SK-N-SH (cell line): ENCODE results near the gene PPP1R12C. TPM values are rescaled to one million over a fixed set of nuclear protein-coding genes. Genes with fewer than 3 reads are reported as not detected.

Source experiments
- CTCF ChIA-PET: fragments of 300-600, 350-600 bp; formaldehyde crosslinking; extraction: SDS; loops from one replicate; lab custom pipeline; 2021; lab: Yijun Ruan, JAX
- POLR2A ChIA-PET: fragments of 350-600 bp; sonication (Branson Sonifier 250); formaldehyde crosslinking; extraction: SDS; loops from one replicate; lab custom pipeline; 2020; ENCODE audit warnings: antibody characterized with exemption, inconsistent platforms; lab: Yijun Ruan, JAX
- DNase-seq: peaks from one replicate; pipeline ENCODE4 v3.0.0; 2012
- H2AFZ ChIP-seq: fragments of 200-600 bp; sonication (generic); 2 replicates; pipeline ENCODE4 v1.8.1; 2016; ENCODE audit warnings: antibody characterized with exemption, mild to moderate bottlenecking, low read depth
- H3F3A ChIP-seq: fragments of 200-600 bp; sonication (generic); replicated peaks from 2 replicates; pipeline ENCODE3; 2016; ENCODE audit warnings: antibody characterized with exemption, mild to moderate bottlenecking; ENCODE audit not compliant: insufficient read depth
- H3K27ac ChIP-seq, 2 experiments: fragments of 200-500 bp in 1 of 2; fragments of 200-600 bp in 1 of 2; sonication (Bioruptor generic) in 1 of 2; sonication (generic), shearing (Covaris generic) in 1 of 2; 2 replicates each; pipeline versions ENCODE4 v1.5.1 to v1.6.1; 2014 to 2016; ENCODE audit warnings: low read depth in 2 of 2, inconsistent platforms in 1 of 2, low read length in 1 of 2, mild to moderate bottlenecking in 1 of 2, mixed read lengths in 1 of 2
- H3K27me3 ChIP-seq: fragments of 200-600 bp; sonication (generic), shearing (Covaris generic); 2 replicates; pipeline ENCODE4 v1.6.1; 2016; ENCODE audit warnings: mixed run types; ENCODE audit not compliant: insufficient read depth
- H3K36me3 ChIP-seq, 2 experiments: fragments of 200-500 bp in 1 of 2; fragments of 200-600 bp in 1 of 2; sonication (Bioruptor generic) in 1 of 2; sonication (generic) in 1 of 2; replicated peaks in 1 of 2; 2 replicates each; pipeline versions ENCODE3 to v1.5.1; 2014 to 2016; ENCODE audit warnings: low read length in 1 of 2, mild to moderate bottlenecking in 1 of 2; ENCODE audit not compliant: insufficient read depth in 2 of 2, control insufficient read depth in 1 of 2
- H3K4me1 ChIP-seq, 2 experiments: fragments of 200-500 bp in 1 of 2; fragments of 200-600 bp in 1 of 2; sonication (Bioruptor generic) in 1 of 2; sonication (generic), shearing (Covaris generic) in 1 of 2; 2 replicates each; pipeline versions ENCODE4 v1.5.1 to v1.6.1; 2014 to 2016; ENCODE audit warnings: low read depth in 1 of 2, low read length in 1 of 2, mixed run types in 1 of 2; ENCODE audit not compliant: insufficient read depth in 2 of 2, control insufficient read depth in 1 of 2
- H3K4me2 ChIP-seq: fragments of 200-600 bp; sonication (generic), shearing (Covaris generic); 2 replicates; pipeline ENCODE4 v1.6.1; 2017; ENCODE audit warnings: mixed run types
- H3K4me3 ChIP-seq, 2 experiments: fragments of 200-500 bp in 1 of 2; fragments of 200-600 bp in 1 of 2; sonication (Bioruptor generic) in 1 of 2; sonication (generic), shearing (Covaris generic) in 1 of 2; 2 replicates each; pipeline versions ENCODE4 v1.5.1 to v1.8.1; 2014 to 2016; ENCODE audit warnings: low read depth in 2 of 2, inconsistent platforms in 1 of 2, low read length in 1 of 2, mild to moderate bottlenecking in 1 of 2, mixed read lengths in 1 of 2, moderate library complexity in 1 of 2
- H3K79me2 ChIP-seq: fragments of 200-600 bp; sonication (generic); 2 replicates; pipeline ENCODE4 v1.8.1; 2017; ENCODE audit warnings: mild to moderate bottlenecking; ENCODE audit not compliant: insufficient read depth
- H3K9ac ChIP-seq: fragments of 200-600 bp; sonication (generic); 2 replicates; pipeline ENCODE4 v1.6.1; 2017; ENCODE audit warnings: mixed run types
- H3K9me2 ChIP-seq: fragments of 200-600 bp; sonication (generic); 2 replicates; pipeline ENCODE4 v1.6.1; 2017; ENCODE audit warnings: mixed run types
- H3K9me3 ChIP-seq: fragments of 200-600 bp; sonication (generic); 2 replicates; pipeline ENCODE4 v1.6.1; 2017; ENCODE audit warnings: mixed run types, mild to moderate bottlenecking, moderate library complexity
- H4K20me1 ChIP-seq: fragments of 200-600 bp; sonication (generic); 2 replicates; pipeline ENCODE4 v1.6.1; 2017; ENCODE audit warnings: mild to moderate bottlenecking, mixed run types; ENCODE audit not compliant: insufficient read depth
- CHD2 ChIP-seq: fragments of 150-350 bp; IDR thresholded peaks from 2 replicates; pipeline ENCODE4 v1.6.1; 2018; ENCODE audit warnings: low read length; ENCODE audit not compliant: partially characterized antibody
- ELF1 ChIP-seq: IDR thresholded peaks from 2 replicates; pipeline ENCODE4 v1.4.0; 2012
- EZH2phosphoT487 ChIP-seq: fragments of 200-600 bp; sonication (generic); IDR thresholded peaks from 2 replicates; pipeline ENCODE4 v1.6.1; 2017; ENCODE audit warnings: low read depth, mixed run types, mild to moderate bottlenecking, antibody characterized with exemption, moderate library complexity, borderline replicate concordance
- FOSL2 ChIP-seq: IDR thresholded peaks from 2 replicates; pipeline ENCODE4 v1.4.0; 2012; ENCODE audit warnings: low read depth, mild to moderate bottlenecking, moderate library complexity, borderline replicate concordance
- FOXM1 ChIP-seq: IDR thresholded peaks from 2 replicates; pipeline ENCODE4 v1.4.0; 2012; ENCODE audit warnings: low read depth, mild to moderate bottlenecking
- GATA2 ChIP-seq: sonication (generic); formaldehyde crosslinking; IDR thresholded peaks from 2 replicates; pipeline ENCODE4 v1.5.0; 2020; ENCODE audit warnings: mild to moderate bottlenecking, missing genetic modification reagents
- IRF3 ChIP-seq: fragments of 150-350 bp; IDR thresholded peaks from 2 replicates; pipeline ENCODE4 v1.6.1; 2016; ENCODE audit warnings: mild to moderate bottlenecking, low read depth, low read length
- JUND ChIP-seq: IDR thresholded peaks from 2 replicates; pipeline ENCODE4 v1.4.0; 2012
- MAX ChIP-seq: IDR thresholded peaks from 2 replicates; pipeline ENCODE4 v1.4.0; 2012; ENCODE audit warnings: low read depth
- MEF2A ChIP-seq: IDR thresholded peaks from 2 replicates; pipeline ENCODE4 v1.4.0; 2012; ENCODE audit warnings: low read depth, borderline replicate concordance
- MXI1 ChIP-seq: IDR thresholded peaks from 2 replicates; pipeline ENCODE4 v1.6.1; 2012; ENCODE audit warnings: mild to moderate bottlenecking, low read depth, low read length, improper control_type of control experiment
- RAD21 ChIP-seq: IDR thresholded peaks from 2 replicates; pipeline ENCODE4 v1.6.1; 2012; ENCODE audit warnings: mild to moderate bottlenecking, low read length
- RCOR1 ChIP-seq: fragments of 150-350 bp; IDR thresholded peaks from 2 replicates; pipeline ENCODE4 v1.6.1; 2017; ENCODE audit warnings: antibody characterized with exemption, low read length
- REST ChIP-seq: IDR thresholded peaks from 2 replicates; pipeline ENCODE4 v1.6.1; 2012; ENCODE audit warnings: mild to moderate bottlenecking, low read depth, low read length, moderate library complexity
- RFX5 ChIP-seq: IDR thresholded peaks from 2 replicates; pipeline ENCODE4 v1.6.1; 2012; ENCODE audit warnings: mild to moderate bottlenecking, improper control_type of control experiment, low read length
- RXRA ChIP-seq: IDR thresholded peaks from 2 replicates; pipeline ENCODE4 v1.4.0; 2012; ENCODE audit warnings: low read depth, mild to moderate bottlenecking, borderline replicate concordance
- SIN3A ChIP-seq: IDR thresholded peaks from 2 replicates; pipeline ENCODE4 v1.6.1; 2012; ENCODE audit warnings: low read depth, mild to moderate bottlenecking, low read length, moderate library complexity, borderline replicate concordance
- TCF12 ChIP-seq: IDR thresholded peaks from 2 replicates; pipeline ENCODE4 v1.4.0; 2012
- TEAD4 ChIP-seq: IDR thresholded peaks from 2 replicates; pipeline ENCODE4 v1.4.0; 2012; ENCODE audit warnings: mild to moderate bottlenecking, borderline replicate concordance; ENCODE audit not compliant: insufficient read depth
- USF1 ChIP-seq: IDR thresholded peaks from 2 replicates; pipeline ENCODE4 v1.4.0; 2012; ENCODE audit warnings: low read depth, borderline replicate concordance
- ZBTB33 ChIP-seq: IDR thresholded peaks from 2 replicates; pipeline ENCODE4 v1.4.0; 2012; ENCODE audit warnings: low read depth, borderline replicate concordance
- WGBS: methylation state at CpG from one replicate; pipeline ENCODE4 v1.1.6; 2017; ENCODE audit warnings: low lambda C conversion rate; 5-methylcytosine and 5-hydroxymethylcytosine counted together
- polyA plus RNA-seq, 3 experiments: library from polyadenylated mRNA; depleted of rRNA; stranded (reverse); fragments of >200 nt; gene quantifications; 2 replicates each; pipeline ENCODE4 v1.2.3, GENCODE V29; 2012

The PPP1R12C gene
- polyA plus RNA-seq, 1 of the 3 experiments (the other 2 are of a cell fraction) = 83.9 TPM

GRCh38 chr19:55048446-55048845 lies 69.0 kb downstream of the PPP1R12C start:
- ChIA-PET CTCF (no interaction called here), POLR2A (no interaction called here)
- no peaks in the 10 kb centered on the region for H3F3A ChIP-seq
- TF ChIP-seq TCF12 (no peak), USF1 (no peak), ELF1 (no peak), FOSL2 (no peak), MAX (no peak), RFX5 (no peak), CHD2 (no peak), RCOR1 (no peak), ZBTB33 (no peak), MXI1 (no peak), TEAD4 (no peak), RXRA (no peak), RAD21 (no peak), IRF3 (no peak), JUND (no peak)
- H4K20me1 ChIP-seq = no peaks in the 10 kb centered on the region
- H3K4me2 ChIP-seq = no peak overlapping the region
- H3K27me3 ChIP-seq = no peaks in the 10 kb centered on the region
- DNase-seq = no peak
- no peaks in the 10 kb centered on the region for H3K9me3 ChIP-seq
- H3K4me1 ChIP-seq = no peaks in the 10 kb centered on the region
- H3K9ac ChIP-seq = no peak overlapping the region
- H3K4me3 ChIP-seq = no peak overlapping the region
- H3K27ac ChIP-seq = no peak overlapping the region
- no peaks in the 10 kb centered on the region for H3K9me2 ChIP-seq
- peaks cover 0 to 45% of the 10 kb centered on the region in 2 experiments for H3K36me3 ChIP-seq
- WGBS = 94% methylated on average over 12 of the region's 15 CpGs
- H3K79me2 ChIP-seq = no peaks in the 10 kb centered on the region
- no peak overlapping the region for H2AFZ ChIP-seq

- Histone ChIP-seq H3K9me2 (no peaks in the 10 kb centered on the region), H2AFZ (no peak overlapping the region), H3K9me3 (no peaks in the 10 kb centered on the region), H3K4me3 (no peak overlapping the region), H3F3A (no peaks in the 10 kb centered on the region), H3K27ac (no peak overlapping the region), H3K4me2 (no peak overlapping the region), H3K4me1 (no peaks in the 10 kb centered on the region), H4K20me1 (no peaks in the 10 kb centered on the region), H3K36me3 (peaks cover 0 to 43% of the 10 kb centered on the region in 2 experiments), H3K27me3 (no peaks in the 10 kb centered on the region), H3K9ac (no peak overlapping the region), H3K79me2 (no peaks in the 10 kb centered on the region)
- CTCF ChIA-PET = no interaction called here
- POLR2A ChIA-PET = no interaction called here
- 87% methylated on average over 12 of the region's 12 CpGs for WGBS
- DNase-seq = no peak
- TF ChIP-seq GATA2 (CRISPR knock-in tag) = no peak
- TF ChIP-seq FOXM1 = no peak
- TF ChIP-seq MEF2A = no peak
- no peak for TF ChIP-seq SIN3A
- no peak for TF ChIP-seq ZBTB33
- no peak for TF ChIP-seq FOSL2
- no peak for TF ChIP-seq REST
- no peak for TF ChIP-seq EZH2phosphoT487
- TF ChIP-seq TCF12 = no peak
Measured at GRCh38 chr19:55047951-55048350, 69.5 kb downstream of the PPP1R12C start.
